ENCODE results near the gene ADIPOR1.
"Not testable (repeated sequence)": the region's sequence is repeated elsewhere in the genome, so short reads cannot be mapped to it uniquely, and the experiment has no call there.

The ADIPOR1 gene

GRCh38 chr1:202957733-202958543 is at the start of gene ADIPOR1:
Gene ADIPOR1 (minus strand): TSS chr1:202958312. CDS start chr1:202951070, 7,242 bp downstream.
- DNase-seq (ENCODE audit: low read depth): peak; percentile 89

GRCh38 chr1:203006948-203007871 is 49.1 kb upstream of the ADIPOR1 start, which contains the start of gene TMEM183A:
Gene TMEM183A (plus strand): TSS chr1:203007374. CDS start chr1:203007466, 92 bp downstream.
- peak; percentile 90 for DNase-seq (ENCODE audit: low read depth)

DNA sequence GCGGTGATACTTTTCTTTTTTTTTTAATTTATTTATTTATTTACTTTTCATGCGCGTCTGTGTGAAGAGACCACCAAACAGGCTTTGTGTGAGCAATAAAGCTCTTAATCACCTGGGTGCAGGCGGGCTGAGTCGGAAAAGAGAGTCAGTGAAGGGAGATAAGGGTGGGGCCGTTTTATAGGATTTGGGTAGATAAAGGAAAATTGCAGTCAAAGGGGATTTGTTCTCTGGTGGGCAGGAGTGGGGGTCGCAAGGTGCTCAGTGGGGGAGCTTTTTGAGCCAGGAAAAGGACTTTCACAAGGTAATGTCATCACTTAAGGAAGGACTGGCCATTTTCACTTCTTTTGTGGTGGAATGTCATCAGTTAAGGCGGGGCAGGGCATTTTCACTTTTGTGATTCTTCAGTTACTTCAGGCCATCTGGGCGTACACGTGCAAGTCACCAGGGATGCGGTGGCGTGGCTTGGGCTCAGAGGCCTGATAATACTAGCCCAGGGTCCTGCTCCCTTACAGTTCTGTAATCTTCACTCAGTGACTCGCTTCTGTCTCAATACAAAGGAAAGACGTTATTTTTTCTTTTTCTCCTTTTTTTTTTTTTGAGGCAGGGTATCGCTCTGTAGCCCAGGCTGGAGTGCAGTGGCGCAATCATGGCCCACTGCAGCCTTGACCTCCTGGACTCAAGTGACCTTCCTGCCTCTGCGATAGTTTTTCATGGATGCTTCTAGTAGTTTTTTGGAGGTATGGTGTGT is 47.5 kb upstream of the ADIPOR1 start:
- not testable (repeated sequence) for DNase-seq (ENCODE audit: low read depth)

DNA sequence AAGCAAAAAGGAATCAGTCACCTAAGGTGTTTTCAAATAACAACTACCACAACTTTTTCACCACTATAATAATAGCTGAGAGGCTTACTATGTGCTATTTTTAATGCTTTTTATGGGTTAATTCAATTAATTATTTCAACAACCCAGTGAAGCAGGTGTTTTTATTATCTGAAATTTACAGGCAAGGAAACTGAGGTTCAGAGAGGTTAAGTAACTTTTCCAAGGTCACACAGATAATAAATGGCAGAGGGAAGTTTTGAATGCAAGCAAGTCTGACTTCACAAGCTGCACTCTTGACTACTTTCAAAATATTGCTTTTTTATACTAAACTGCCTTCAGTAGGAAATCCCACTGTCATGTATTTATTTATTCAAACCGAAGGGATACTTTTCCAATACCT is 44.8 kb upstream of the ADIPOR1 start:
- DNase-seq (ENCODE audit: low read depth): no peak

DNA sequence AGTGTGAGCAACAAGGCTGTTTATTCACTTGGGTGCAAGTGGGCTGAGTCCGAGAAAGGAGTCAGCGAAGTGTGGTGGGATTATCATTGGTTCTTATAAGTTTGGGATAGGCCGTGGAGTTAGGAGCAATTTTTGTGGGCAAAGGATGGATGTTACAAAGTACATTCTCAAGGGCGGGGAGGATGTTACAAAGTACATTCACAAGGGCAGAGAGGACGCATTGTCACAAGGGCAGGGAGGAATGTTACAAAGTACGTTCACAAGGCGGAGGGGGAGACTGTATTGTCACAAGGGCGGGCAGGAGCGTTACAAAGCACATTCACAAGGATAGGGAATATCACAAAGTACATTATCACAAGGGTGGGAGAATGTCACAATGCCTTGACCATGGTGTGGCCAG is 43.9 kb upstream of the ADIPOR1 start:
- no peak for DNase-seq (ENCODE audit: low read depth)

DNA sequence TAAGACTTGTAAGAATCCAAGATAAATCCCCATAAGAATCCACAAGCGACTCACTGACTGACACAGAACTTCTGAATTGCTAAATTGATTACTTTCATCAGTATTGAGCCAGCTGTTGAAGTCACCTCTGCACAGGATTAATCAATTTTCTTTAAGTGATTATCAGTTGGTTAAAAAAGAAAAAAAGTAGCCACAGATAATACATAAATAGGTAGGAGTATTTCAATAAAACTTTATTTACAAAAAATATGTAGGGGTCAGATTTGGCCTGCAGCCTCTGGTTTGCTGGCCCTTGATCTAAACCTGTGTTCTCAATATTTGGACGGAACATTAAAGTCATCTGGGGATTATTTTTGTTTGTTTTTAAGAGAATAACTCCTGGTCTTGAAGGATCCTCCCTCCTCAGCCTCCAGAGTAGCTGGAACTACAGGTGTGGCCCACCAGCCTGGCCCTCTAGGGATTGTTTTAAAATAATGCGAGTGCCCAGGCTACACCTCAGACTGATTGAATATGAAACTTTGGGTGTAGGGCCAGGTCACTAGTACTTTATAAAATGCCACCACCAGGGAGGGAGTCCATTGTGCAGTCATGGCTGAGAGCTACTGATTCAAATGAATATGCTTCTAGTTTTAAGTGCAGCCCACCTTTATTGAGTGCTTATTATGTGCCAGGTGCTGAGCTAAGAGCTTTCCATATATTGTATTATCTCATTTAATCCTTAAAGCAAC is 42.3 kb upstream of the ADIPOR1 start:
- no peak for DNase-seq (ENCODE audit: low read depth)

- peak; percentile 15 for DNase-seq (ENCODE audit: low read depth)
These were observed 41.0 kb upstream of the ADIPOR1 start for GRCh38 chr1:202998836-202999750.

- no peak for DNase-seq (ENCODE audit: low read depth)
These were observed 36.6 kb upstream of the ADIPOR1 start for GRCh38 chr1:202994756-202995155.

GRCh38 chr1:202991112-202991511 is 33.0 kb upstream of the ADIPOR1 start:
- no peak for DNase-seq (ENCODE audit: low read depth)

GRCh38 chr1:202989879-202990278 is 31.8 kb upstream of the ADIPOR1 start:
- DNase-seq (ENCODE audit: low read depth): no peak

GRCh38 chr1:202987922-202988583 is 29.9 kb upstream of the ADIPOR1 start:
- no peak for DNase-seq (ENCODE audit: low read depth)

DNA sequence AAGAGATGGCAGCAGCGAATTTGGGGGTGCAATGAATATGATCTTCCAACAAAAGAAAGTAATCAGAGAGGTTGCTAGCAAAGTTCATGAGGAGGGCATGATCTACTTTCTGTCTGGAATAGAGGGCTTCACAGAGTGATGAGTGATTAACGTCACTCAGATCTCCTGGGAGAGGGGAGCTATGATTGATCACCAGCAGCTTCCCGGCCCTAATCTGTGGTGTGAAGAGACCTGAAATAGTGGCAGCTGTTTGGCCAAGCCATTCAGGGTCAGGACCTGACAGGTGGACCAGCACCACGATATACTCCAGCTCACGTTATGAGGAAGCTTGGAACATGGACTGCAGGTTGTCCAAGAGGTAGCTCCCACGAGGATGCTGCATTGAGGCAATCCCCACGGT is 29.1 kb upstream of the ADIPOR1 start:
- DNase-seq (ENCODE audit: low read depth): no peak

- not testable (repeated sequence) for DNase-seq (ENCODE audit: low read depth)
These were observed 28.0 kb upstream of the ADIPOR1 start for GRCh38 chr1:202986120-202986519.

DNA sequence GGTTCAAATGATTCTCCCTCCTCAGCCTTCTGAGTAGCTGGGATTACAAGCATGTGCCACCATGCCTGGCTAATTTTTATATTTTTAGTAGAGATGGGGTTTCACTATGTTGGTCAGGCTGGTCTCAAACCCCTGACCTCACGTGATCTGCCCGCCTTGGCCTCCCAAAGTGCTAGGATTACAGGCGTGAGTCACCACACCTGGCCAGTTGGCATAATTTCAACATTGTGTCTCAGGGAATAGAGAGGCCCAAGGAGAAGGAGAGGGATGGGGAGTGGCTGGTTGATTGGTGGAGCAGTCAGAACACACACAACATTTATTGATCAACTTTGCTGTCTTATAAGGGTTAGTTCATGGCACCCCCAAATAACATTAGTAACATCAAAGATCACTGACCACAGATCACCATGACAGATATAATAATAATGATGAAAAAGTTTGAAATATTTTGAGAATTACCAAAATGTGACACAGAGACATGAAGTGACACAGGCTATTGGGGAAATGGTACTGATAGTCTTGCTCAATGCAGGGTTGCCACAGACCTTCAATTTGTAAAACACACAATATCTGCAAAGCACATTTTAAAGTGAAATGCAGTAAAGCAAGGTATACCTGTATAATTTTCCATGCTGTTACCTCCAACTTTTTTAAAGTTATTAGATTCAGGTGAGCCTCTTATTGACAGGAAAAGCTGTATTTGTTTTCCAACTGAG is 24.8 kb upstream of the ADIPOR1 start:
- no peak for DNase-seq (ENCODE audit: low read depth)

DNA sequence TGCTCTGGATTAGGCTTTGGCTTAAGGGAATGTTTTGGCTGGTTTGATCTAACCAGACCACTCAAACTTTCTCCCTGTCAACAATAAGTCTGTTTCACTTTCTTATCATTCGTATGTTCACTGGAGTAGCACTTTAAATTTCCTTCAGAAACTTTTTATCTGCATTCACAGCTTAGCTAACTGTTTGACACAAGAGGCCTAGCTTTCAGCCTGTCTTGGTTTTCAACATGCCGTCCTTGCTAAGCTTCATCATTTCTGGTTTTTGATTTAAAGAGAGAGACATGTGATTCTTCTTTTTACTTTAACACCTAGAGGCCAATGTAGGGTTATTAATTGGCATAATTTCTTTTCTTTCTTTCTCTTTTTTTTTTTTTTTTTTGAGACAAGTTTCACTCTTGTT is 23.8 kb upstream of the ADIPOR1 start:
- no peak for DNase-seq (ENCODE audit: low read depth)

DNA sequence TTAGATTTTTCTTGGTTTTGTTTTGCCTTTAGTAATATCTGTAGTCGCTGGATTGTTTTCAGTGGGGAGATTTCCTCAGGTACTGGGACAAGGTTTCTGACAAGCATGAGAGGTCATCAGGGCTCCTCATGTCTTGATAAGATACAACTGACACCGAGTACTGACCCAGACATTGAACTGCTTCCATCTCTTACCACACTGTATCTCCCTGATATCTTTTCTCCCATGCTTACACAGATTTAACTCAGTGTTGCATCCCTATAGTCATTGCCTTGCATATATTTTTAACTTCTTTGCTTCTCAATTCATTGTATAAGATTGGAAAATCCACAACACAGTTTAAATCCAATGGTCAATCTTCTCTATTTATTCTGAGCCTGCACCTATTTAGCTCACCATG is 21.3 kb upstream of the ADIPOR1 start:
- no peak for DNase-seq (ENCODE audit: low read depth)

DNA sequence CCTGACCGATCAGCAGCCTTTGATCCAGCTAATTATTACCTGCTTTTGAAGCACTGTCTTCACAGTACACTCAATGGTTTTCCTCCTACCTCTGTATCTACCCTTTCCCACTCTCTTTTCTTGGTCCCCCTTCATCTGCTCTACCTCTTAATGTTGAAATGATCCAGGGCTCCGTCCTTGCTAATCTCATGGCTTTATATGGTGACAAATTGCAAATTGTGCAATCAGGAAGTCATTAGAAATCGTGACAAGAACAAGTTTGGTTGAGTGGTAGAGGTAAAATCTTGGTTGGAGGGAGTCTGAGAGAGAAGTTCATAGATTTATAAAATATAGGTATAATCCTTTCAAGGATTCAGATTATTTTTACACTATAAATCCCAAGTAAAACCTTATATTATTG is 18.5 kb upstream of the ADIPOR1 start:
- no peak for DNase-seq (ENCODE audit: low read depth)

- no peak for DNase-seq (ENCODE audit: low read depth)
These were observed 16.7 kb upstream of the ADIPOR1 start for GRCh38 chr1:202974856-202975255.

DNA sequence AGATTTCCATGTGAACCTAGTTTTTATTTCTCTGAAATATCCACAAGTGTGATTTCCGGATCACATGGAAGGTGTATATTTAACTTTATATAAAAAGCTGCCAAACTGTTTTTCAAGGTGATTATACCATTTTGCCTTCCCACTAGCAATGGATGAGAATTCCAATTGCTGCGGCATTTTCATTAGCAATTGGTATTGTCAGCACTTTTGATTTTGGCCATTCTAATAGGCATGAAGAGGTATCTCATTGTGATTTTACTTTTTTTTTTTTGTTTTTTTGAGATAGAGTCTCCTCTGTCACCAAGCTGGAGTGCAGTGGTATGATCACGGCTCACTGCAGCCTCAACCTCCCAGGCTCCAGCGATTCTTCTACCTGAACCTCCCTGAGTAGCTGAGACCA is 13.9 kb upstream of the ADIPOR1 start:
- no peak for DNase-seq (ENCODE audit: low read depth)

Data from T-helper 22 cell (primary cell).